Fibroblast of the aortic adventitia (primary cell): Measurements from ENCODE around the gene SPECC1L. TPM values are rescaled to one million over a fixed set of nuclear protein-coding genes. Genes with fewer than 3 reads are reported as not detected.
"Not testable (repeated sequence)": the region's sequence is repeated elsewhere in the genome, so short reads cannot be mapped to it uniquely, and the experiment has no call there.

ENCODE experiments used
- DNase-seq: peaks from one replicate; pipeline ENCODE4 v3.0.0-alpha.2; 2010; ENCODE audit warnings: low read depth
- H3K4me3 ChIP-seq: 2 replicates; pipeline ENCODE4 v1.5.1; 2011; ENCODE audit warnings: low read depth, mild to moderate bottlenecking, control low read depth, low read length, moderate library complexity
- CTCF ChIP-seq: IDR thresholded peaks from 2 replicates; pipeline ENCODE4 v1.5.1; 2011; ENCODE audit warnings: mild to moderate bottlenecking, low read length, control low read depth, inconsistent platforms; ENCODE audit not compliant: insufficient read depth
- total RNA-seq: library from RNA; depleted of rRNA; stranded (reverse); fragments of >200 nt; gene quantifications from 2 replicates; pipeline ENCODE4 v1.2.3, GENCODE V29; 2012; ENCODE audit warnings: low replicate concordance

SPECC1L gene
- total RNA-seq, 1 donor = 43.2 TPM

DNA sequence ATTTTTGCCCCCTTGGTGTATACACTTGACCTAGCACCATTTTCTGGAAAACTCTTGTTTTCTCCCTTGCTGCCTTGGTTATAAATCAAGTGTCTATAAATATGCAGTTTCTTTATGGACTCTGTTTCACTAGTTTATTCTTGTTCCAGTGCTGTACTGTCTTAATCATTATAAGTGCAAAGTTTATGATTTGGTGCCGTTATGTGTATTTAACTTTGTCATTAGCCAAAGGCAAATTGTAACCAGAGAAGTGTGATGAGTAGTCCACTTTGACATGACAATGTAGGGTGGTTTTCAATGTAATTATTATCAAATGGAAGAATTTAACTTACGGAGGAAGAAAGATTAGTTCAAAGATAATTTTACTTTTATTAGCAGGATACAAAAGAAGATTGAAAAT, 40.3 kb downstream of the SPECC1L start:
- no peak for TF ChIP-seq CTCF
- no peak overlapping the region for H3K4me3 ChIP-seq
- DNase-seq = no peak

- no peak for TF ChIP-seq CTCF
- DNase-seq = no peak
- no peak overlapping the region for H3K4me3 ChIP-seq
These were observed 44.8 kb downstream of the SPECC1L start for GRCh38 chr22:24315367-24315966.

DNA sequence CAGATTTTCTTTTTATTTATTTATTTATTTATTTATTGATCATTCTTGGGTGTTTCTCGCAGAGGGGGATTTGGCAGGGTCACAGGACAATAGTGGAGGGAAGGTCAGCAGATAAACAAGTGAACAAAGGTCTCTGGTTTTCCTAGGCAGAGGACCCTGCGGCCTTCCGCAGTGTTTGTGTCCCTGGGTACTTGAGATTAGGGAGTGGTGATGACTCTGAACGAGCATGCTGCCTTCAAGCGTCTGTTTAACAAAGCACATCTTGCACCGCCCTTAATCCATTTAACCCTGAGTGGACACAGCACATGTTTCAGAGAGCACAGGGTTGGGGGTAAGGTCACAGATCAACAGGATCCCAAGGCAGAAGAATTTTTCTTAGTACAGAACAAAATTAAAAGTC, 45.6 kb downstream of the SPECC1L start:
- H3K4me3 ChIP-seq, DNase-seq: not testable (repeated sequence)

DNA sequence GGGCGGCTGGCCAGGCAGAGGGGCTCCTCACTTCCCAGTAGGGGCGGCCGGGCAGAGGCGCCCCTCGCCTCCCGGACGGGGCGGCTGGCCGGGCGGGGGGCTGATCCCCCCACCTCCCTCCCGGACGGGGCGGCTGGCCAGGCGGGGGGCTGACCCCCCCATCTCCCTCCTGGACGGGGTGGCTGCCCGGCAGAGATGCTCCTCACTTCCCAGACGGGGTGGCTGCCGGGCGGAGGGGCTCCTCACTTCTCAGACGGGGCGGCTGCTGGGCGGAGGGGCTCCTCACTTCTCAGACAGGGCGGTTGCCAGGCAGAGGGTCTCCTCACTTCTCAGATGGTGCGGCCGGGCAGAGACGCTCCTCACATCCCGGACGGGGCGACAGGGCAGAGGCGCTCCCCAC, 46.9 kb downstream of the SPECC1L start:
- H3K4me3 ChIP-seq, DNase-seq: not testable (repeated sequence)

DNA sequence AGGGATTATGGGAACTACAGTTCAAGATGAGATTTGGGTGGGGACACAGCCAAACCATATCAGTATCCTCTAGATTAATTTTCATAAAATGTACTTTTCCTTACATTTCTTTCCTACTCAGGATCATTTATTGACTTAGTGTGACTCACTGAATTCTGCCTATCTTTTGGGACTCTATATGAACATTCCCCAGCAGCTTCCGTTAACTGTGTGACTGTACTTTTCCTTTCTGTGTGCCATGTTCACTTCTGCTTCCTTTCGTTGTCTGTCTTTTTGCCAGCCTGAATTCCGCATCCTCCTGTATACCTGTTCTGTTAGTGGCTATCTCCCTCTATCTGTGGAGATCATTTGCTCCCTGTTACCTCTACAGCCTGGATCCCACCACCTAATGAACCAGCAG, 48.8 kb downstream of the SPECC1L start:
- H3K4me3 ChIP-seq = no peak overlapping the region
- TF ChIP-seq CTCF = no peak
- peak; percentile 44 for DNase-seq

GRCh38 chr22:24321999-24322398, 51.4 kb downstream of the SPECC1L start:
- DNase-seq = no peak
- H3K4me3 ChIP-seq = no peak overlapping the region
- no peak for TF ChIP-seq CTCF

DNA sequence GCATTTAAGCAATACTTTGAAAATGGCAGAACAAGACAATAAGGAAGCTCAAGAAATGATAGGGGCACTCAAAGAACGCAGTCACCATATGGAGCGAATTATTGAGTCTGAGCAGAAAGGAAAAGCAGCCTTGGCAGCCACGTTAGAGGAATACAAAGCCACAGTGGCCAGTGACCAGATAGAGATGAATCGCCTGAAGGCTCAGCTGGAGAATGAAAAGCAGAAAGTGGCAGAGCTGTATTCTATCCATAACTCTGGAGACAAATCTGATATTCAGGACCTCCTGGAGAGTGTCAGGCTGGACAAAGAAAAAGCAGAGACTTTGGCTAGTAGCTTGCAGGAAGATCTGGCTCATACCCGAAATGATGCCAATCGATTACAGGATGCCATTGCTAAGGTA, 51.9 kb downstream of the SPECC1L start:
- H3K4me3 ChIP-seq = no peak overlapping the region
- no peak for TF ChIP-seq CTCF
- DNase-seq = no peak

DNA sequence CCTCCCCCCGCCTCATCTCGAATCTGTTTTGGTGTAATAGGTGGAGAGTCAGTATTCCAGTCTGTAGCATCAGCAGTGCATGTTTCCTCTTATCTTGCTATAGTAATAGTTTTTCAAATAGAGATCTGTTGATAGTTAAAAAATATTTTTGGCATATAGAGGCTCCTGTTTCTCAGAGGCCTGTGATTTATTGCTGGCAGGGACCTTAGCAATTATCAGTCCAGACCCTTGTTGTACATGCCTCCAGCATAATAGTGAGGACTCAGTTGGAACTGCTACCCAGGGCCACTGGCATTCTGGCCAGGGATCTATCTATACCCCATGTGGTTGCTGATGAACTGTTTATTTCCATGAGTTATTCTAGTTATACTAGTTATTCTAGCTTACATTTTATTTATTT, 52.6 kb downstream of the SPECC1L start:
- no peak for DNase-seq
- no peak for TF ChIP-seq CTCF
- H3K4me3 ChIP-seq = no peak overlapping the region
